HG03175 (cell line): Measurements from ENCODE around the gene HOTAIR.

Experiments used
- ATAC-seq: cut with Tn5 transposase; IDR thresholded peaks from one replicate; pipeline ENCODE4 v1.9.1; 2021; ENCODE audit warnings: mild to moderate bottlenecking, moderate library complexity; ENCODE audit not compliant: unreplicated experiment

Gene HOTAIR

DNA sequence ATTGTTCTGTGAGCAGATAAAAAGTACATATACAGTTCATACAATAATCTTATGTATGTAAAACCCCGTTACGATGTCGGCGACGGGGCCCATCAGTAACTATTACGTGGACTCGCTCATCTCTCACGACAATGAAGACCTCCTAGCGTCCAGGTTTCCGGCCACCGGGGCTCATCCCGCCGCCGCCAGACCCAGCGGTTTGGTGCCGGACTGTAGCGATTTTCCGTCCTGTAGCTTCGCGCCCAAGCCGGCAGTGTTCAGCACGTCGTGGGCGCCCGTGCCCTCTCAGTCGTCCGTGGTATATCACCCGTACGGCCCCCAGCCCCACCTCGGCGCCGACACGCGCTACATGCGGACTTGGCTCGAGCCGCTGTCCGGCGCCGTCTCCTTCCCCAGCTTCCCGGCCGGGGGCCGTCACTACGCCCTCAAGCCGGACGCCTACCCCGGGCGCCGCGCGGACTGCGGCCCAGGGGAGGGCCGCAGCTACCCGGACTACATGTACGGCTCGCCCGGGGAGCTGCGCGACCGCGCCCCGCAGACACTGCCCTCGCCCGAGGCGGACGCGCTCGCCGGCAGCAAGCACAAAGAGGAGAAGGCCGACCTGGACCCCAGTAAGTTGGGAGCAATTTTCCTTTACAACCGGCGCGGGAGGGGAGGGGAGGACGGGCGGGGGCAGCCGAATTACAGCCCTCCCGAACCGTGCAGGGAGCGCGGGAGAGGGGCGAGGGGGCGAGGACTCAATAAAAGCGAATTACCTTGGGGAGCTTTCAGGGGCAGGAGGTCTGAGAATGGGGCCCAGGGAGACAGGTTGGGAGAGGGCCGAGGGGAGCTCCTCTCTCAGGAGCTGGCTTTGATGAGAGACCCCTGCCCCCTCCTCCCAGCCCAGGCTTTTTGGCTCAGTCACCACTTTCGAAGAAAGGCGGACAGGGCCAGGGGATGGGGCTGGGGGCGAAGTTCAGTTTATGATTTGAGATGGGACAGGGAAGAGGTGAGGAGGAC lies 25.7 kb upstream of the HOTAIR start, which contains the start of gene HOXC9:
Gene HOXC9 (plus strand): TSS at position 46 of the 999 bp plus-strand sequence. CDS start 28 bp downstream, at position 74.
- no peak for ATAC-seq

DNA sequence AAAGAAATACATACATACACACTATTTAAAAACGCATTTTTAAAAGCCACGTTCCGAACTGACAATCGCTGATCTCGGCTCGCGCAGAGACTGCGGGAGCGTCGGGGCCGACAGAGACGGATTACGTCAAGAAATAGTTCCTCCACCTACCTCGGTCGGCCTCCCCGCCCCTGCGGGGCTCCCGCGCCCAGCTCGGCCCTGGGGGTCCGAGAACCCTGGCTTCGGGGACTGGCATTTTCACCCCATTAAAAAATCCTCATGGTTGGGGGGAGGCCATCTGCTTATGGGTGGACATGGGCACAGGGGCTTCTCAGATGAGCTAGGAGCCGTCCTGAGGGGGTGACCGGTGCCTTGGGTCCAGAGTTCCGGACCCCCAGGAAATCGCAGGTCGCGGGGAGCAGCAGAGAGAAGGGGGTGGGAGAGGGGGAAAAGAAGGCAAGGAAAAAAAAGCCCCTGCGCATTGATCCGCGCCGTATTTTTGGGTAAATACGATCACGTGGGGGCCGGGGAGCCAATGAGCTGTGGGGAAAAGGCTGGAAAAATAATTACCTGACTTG lies 24.9 kb upstream of the HOTAIR start:
- no peak for ATAC-seq

DNA sequence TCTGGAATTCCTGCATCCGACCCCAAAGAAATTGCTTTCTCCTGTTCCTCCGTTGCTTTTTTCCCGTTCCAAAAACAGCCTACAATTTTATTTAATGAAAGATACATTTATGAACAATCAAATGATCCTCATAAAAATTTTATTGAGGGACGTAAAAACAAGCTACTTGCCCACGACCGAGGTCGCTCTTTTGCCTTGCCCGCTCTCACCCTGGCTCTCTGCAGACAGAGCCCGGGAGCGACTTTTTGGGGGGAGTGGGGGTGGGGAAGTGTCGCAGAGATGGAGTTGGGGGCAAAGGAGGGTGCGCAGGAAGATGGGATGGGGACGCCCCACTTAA lies 24.1 kb upstream of the HOTAIR start:
- no peak for ATAC-seq

DNA sequence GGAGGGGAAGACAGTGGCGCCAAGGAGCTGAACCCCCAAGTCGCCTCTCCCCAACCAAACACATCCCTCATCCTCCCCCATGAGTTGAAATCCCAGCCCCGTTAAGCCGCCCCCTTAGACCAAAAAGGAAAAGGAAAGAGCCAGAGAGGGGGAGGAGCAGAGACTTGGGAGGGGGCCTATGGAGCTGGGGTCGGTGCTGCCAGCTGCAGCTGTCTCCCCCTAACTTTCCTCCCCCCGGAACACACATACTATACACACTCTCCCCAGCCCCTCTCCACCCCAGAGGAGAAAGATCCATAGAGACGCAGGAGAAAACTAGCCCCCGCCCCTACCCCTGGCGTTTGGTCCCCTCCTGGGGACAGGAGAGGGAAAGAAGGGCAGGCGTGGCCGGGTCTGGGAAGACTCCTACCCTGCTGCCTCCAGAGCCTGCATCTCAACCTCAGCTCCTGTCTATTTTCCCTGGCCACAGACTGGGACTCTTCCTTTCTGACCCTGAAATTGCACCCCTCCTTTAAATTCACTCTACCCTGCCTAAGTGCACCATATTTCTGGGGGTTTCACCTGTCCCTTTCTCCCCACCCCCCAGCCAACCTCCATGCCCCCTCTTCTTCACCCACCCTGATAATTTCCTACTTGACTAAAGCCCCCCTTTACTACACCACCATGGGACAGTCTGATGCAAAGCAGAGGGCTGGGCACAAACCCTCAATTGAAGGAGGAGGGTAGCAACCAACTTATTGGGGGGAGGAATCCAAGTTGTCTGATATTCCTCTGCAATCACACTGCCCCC lies 23.6 kb upstream of the HOTAIR start:
- ATAC-seq, result no peak

DNA sequence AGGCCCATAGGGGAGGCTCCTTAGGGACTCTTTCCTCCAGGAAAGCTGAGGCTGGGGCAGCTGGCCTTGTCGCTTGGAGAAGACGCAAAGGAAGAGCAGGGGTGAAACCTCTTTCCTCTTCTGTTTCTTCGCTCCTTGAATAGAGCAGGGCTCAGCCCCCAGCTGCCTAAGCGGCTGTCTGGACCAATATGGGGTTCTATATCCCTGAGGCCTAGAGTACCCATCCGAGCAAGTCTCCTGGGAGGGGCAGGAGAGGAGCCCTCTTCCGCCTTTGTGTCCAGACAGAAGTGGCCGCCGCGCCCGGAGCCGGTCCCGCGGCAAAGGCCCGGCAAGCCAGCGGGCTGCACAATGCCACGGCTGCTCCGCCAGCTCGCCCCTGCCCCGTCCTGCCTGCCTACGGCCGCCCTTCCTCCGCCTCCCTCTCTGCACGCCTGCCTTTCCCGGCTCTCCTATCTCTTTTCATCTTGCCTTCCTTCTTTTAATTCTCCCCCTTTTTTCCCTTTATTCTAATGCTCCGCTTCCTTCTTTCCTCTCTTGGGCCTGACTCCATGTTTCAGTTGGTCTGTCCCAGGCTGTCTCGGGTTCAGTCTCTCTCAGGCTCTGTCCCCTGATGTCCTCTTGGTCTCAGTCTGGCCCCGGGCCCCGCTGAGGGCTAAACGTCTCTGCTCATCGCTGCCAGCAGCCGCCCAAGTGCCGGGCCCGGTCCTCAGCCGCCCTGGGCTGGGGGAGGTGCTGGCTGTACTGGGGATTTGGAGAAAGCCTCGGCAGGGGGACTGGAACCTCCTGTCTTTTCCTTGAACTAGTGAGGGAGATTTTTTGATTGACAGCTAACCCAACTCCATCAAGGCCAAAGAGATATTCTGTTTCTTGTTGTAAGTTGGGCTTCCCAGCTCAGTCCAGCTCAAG lies 22.7 kb upstream of the HOTAIR start:
- ATAC-seq, result no peak

DNA sequence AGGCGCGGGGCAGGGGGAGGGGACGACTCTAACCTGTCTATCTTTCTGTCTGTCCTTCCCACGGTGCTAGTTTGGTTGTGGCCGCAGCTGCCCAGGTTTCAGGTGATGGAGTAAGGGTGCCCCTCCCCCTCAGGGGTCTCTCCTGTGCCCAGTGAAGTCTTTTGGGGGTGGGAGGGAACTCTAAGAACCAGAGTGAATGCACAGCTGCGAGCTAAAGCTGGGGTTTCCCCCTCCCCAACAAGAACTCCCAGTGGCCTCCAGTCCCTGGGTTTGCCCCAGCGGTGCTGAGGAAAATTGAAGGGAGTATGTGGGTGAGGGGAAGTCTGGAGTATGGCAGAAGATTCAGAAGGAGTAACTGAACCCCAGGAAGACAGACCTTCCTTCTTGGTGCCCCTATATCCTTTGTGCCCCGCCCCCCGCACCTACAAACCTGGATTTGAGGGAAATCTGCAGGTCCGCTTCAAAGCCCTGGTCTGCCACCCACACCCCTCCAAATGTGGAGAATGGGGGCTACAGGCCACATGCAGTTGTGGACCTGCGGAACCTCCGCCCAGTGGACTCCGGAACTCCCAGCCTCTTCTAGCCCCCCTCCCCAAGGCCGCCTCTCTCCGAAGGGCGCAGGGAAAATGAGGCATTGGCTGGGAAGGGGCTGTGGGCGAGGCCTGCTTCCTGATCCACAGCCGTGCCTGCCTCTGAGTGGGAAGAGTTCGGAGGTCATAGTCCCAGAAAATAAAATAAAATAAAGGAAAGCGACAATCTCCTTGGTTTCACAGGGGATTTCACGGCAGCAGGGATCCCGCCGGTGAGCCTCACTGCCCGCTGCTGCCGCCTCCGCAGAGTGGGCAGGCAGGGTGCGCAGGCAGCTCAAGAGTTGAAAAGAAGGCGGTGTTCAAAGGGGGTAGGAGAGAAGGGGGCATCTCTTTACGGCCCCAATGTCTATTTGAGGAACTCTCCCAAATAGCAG lies 21.8 kb upstream of the HOTAIR start:
- no peak for ATAC-seq

DNA sequence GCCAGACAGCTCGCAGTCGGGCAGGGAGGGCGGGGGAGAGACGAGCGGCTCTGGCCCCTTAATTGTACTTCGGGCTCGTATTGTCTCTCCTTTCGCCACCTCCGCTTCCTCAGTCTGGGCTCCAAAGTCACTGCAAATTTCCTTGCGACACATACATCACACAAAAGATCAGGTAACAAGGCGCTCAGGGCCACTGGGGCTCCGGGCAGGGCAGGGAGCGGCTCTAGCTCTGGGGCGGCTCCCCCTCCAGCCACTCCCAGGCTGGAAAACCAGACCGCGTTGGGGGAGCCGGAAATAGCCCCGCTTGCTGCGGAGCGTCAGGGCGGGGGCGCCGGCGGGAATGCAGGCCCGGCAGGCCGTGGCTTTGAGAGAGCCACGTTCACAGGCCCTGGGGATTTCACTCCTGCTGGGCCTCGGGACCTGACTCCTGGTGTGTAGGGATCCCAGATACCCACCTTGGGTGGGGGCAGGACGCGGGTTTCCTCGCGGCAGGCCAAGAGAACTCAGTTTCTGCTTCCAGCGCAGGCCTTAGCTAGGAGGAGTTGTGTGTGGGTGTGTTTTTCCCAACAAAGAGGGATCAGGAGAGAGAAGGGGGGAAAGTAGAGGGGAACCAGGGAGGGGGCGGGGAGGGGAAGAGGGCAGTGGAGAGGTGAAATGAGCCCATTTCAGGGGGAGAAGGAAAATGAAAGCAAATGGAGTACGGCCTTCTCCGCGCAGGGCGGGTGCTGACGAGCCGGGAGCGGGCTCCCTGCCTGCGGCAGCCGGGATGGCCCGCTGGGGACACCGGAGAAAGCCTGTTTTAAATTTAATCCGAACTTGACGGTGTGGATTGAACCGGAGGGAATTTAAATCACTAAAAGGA lies 20.9 kb upstream of the HOTAIR start:
- ATAC-seq, result no peak

DNA sequence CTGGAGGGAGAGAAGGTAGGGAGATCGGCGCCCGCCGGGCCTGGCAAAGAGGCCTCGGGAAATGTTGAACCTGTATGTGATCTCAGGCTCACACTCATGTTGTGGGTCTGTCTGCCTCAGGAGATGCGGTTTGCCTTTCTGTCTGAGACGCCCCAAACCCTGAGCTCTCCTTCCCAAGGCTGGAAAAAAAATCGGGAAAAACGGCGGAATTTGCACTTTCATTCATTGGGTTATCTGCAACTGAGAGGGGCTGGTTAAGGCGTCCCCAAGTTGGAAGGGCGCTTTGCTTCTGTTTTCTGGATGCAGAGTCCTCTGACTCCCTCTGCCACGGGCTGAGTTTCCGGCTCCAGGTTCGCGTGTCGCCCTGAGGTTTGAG lies 20.2 kb upstream of the HOTAIR start:
- ATAC-seq, result no peak

DNA sequence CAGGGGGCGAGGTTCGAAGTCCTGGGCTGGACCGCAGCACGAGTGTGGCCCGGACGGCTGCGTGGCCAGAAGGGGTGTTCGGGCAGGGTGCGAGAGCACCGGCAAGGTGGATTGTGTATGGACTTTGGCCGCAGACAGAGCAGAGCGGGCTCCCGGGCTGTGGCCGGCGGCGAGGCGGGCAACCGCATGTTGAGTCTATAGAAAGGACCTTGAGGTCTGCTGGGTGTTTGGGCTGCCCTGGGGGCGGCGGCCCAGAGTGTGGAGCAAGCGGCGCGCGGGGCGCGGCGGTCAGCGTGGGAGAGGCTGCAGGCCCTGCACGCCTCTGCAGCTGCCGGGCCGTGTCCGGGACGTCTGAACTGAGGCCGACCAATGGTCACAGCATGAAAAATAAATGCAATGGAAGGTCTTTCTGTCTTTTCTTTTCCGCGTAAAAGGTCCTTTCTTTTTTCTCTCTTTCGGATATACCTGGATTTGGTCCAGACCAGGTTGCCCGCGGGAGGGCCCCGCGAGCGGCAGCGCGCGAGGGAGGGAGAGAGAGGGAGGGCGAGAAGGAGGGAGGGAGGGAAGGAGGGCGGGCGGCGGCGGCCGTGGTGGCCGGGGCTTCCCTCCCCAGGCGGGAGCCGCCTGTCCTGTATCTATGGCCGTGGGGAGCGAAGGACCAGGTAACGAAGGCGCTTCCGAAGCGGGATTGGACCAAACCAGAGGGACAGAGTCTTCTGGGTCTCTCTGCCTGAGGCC lies 19.7 kb upstream of the HOTAIR start:
- no peak for ATAC-seq

DNA sequence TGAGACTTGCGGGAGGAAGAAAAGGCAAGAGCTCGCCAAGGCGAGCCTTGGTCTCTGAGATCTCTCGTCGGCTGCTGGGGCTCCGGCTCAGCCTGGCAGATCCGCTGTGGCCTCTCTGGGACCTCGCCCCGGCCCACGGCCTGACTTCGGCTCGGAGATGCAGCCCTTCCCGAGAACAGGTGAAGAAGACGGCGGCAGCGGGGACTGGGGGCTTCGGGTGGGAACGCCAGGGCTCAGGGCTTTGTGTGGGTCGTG lies 19.2 kb upstream of the HOTAIR start:
- ATAC-seq, result no peak

DNA sequence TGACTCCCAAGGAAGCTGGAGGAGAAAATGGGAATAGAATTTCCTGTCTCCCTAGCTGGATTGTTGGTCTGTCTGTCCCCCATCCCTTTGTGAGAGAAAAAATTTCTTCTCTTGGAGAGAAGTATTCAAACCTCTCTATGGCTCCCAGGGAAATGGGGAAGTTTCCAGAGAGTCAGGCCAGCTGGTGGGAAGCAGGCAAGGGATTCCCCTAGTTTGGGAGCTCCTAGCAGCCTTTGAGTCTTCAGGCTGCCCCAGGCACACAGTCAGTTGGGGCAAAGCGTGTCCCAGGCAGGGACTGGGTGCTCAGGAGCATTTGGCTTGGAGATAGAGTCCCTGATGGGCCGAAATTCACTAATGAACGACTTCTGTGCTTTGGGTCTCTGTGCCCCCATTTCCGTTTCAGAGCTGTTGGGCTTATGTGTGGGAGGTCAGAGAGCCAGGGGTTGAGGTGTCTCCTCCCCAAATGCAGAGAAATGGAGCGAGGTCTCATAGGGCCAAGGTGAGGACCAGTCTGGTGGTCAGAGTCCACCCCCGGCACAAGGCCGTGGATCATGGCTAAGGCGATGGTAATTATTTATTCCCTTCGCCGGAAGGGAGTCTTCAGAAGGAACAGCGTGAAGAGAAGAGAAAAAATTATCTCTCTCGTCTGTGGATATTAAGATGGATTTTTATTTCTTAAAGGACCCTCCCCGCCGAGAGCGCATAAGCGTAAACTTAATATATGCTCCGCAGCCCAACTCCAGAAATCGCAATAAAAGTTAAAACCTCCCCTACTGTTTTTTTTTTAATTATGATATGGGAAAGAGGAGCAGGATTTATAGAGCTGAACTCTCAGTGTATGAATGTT lies 18.6 kb upstream of the HOTAIR start:
- no peak for ATAC-seq

DNA sequence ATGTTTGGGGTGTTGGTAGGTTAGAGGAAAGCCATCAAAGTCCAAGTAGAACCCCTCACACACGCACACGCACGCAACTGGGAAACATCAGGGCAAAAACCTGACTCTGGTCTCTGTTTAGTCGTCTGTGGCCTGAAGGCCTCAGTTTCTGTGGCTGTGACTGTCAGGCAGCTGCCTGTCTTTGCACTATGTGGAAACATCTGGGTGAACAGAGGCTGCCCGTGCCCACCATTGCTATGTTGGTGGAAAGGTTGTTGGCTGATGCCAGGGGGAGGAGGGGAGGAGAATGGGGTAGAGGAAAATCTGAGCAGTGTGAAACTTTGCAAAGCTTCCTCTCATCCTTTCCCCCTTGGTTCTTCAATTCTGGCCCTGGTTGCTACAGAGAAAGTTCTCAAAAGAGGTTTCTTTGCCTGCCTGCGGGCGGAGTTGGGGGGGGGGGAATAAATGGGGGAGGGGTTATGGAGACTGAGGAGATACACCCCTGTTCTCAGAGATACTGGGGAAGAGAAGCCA lies 17.7 kb upstream of the HOTAIR start:
- no peak for ATAC-seq

DNA sequence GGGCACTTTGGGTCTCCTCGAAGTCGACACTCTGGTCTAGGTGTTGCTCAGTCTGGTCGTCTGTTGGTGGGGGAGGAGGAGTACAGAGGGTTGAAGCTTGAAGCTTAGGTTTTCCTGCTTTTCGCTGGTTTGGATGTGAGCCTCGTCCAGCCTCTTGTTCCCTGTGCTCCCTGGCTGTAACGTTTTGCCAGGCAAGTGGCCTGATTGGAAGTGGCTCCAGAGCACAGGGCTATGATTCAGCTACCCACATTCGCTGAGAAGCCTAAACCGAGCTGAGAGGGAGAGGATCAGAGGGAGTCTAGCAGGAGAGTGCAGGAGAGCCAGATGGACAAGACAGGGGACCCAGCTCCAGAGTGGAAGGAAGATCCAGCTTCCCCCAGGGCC lies 16.3 kb upstream of the HOTAIR start:
- no peak for ATAC-seq

DNA sequence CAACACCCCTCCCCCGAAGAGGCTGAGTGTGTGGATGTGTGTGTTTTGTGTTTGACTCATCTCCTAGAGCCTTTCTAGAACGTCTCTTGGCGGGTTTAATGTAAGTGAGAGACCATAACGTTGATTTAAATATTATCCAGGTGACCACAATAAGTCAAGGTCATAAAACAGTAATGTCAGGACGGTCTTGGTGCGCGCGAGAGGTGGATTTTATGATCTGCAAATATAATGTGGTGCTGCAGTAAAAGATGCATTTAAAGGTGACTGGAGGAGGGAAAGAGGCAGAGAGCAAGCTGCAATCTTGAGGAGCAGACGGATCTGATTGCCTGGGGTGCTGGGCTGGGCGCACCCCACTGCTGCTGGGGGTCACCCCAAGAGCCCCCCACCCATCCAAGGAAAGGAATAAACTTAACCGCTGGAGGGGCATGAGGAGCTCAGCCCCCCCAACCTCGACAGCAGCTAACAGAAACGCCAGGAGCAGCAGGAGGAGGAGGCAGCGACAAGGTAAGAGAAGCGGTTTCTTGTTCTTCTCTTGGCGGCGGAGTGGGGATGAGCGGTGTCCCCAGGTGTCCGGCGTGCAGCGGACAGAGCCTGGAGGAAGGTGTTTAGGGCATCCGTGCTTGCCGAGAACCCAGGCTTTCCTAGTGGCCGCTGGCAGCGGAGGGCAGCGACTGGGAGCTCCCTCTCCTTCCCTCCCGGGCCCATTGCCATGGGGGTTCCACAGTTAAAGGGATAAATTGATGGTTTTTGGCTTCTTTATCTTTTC lies 15.7 kb upstream of the HOTAIR start:
- no peak for ATAC-seq

DNA sequence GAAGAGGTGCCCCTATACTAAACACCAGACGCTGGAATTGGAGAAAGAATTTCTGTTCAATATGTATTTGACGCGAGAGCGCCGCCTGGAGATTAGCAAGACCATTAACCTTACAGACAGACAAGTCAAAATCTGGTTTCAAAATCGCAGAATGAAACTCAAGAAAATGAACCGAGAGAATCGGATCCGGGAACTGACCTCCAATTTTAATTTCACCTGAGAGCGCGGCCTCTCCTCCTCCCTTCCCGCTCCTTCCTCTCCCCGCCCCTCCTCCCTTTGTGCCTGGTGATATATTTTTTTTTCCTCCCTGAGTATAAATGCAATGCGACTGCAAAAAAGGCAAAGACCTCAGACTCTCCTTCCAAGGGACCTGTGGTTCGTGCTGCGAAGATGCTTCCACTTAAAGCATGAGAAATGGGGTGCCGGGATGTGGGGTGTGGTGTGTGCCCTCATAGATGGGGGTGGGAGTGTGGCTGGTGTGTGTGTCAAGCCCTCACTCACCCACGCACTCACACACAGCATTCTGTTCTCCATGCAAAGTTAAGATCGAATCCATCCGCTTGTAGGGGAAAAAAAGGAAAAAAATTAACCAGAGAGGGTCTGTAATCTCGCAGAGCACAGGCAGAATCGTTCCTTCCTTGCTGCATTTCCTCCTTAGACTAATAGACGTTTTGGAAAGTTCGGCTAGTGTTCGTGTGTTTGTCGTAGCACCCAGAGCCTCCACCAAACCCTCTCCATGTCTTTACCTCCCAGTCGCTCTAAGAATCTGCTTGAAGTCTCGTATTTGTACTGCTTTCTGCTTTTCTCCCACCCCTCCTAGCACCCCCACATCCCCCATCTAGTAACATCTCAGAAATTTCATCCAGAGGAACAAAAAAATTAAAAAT lies 14.7 kb upstream of the HOTAIR start:
- ATAC-seq, result no peak
